ENCODE results near the gene SPDYE16. TPM values are rescaled to one million over a fixed set of nuclear protein-coding genes. Genes with fewer than 3 reads are reported as not detected.
"Not testable (repeated sequence)": the region's sequence is repeated elsewhere in the genome, so short reads cannot be mapped to it uniquely, and the experiment has no call there.

SPDYE16 gene
- total RNA-seq, 1 experiment from 2014 or later = 0.15 TPM

GRCh38 chr7:76549025-76549854, 6.1 kb upstream of the SPDYE16 start:
- peak; percentile 90 for DNase-seq (ENCODE audit: low spot score)

DNA sequence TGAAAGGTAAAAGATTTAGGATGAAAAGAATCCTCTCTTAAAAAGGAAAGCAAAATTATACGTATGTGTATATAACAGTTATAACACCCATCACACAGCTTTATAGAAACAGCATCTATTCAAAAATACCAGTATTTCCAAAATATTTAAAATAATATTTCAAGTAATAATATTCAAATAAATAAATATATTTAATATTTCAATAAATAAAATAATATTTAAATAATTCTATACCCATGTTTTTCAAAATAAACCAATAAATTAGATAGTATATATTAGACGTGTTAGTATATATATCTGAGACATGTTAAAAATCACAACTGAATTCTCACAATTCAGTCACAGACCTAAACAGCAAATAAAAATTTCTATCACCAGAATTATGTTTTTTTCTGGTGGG, 11.5 kb downstream of the SPDYE16 start:
- DNase-seq (ENCODE audit: low spot score) = not testable (repeated sequence)

GRCh38 chr7:76526183-76526582, 16.9 kb downstream of the SPDYE16 start:
- DNase-seq (ENCODE audit: low spot score) = not testable (repeated sequence)

GRCh38 chr7:76516932-76517331, 26.2 kb downstream of the SPDYE16 start:
- DNase-seq (ENCODE audit: low spot score) = not testable (repeated sequence)

DNA sequence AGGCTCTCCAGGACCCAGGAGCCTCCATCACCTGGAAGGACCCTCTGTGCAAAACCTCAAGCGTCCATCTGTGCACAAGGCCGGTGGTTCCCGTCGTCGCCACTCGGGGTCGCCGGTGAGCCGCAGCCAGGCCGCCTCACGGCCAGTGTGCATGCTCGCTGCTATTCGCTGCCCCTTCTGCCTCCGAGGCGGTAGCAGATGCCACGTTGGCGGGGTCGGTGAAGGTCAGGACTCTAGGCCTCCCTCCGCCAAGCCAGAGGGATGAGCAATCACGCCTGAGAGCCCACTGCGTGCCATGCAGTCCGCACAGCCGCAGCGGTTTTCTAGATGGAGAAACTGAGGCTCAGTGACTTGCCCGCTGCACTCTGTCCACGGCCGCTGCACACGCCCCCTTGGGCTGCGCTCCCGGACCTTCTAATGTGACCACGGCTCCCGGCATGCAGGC, 27.1 kb downstream of the SPDYE16 start:
- no peak for DNase-seq (ENCODE audit: low spot score)

- peak; percentile 0 for DNase-seq (ENCODE audit: low spot score)
Measured at GRCh38 chr7:76514926-76515771, 27.9 kb downstream of the SPDYE16 start.

- DNase-seq (ENCODE audit: low spot score) = peak; percentile 0
Measured at GRCh38 chr7:76513817-76514799, 29.0 kb downstream of the SPDYE16 start.

DNA sequence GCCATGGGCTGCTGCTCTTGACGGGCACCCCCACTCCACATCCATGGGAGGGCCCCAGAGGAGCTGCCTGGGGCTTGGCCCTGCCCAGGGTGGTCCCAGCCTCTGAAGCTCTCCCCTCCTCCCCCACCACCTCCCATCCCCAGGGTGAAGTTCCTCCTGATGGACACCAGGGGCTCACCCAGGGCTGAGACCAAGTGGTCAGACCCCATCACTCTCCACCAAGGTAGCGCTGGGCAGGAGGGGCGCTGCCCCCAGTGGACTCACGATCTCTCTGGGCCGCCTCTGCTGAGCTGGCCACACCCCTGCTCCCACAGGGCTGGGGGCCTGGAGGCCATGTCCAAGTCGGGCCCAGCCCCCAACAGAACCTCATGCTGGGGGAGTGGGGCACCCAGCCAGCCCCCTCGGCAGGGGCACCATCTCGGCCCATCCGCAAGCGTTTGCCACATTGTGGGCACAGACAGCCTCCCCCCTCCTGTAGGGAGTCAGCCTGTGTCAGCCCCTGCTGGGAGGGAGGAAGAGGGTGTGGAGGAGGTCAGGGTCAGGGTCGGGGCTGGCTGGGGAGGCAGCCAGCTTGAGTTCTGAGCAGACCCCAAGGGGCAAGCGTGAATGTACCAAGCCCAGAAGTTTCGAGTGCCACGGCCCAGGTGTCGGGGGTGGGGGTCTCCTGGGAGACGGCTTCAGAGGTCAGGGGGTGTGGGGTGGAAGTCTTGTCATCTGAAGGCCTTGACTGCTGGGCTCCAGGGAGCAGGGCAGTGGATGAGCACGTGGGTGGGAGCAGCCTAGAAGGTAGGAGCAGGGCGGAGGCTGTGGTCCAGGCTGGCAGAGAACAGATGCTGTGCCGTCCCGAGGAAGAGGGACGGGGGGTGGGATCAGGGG, 29.9 kb downstream of the SPDYE16 start:
- peak; percentile 31 for DNase-seq (ENCODE audit: low spot score)

DNA sequence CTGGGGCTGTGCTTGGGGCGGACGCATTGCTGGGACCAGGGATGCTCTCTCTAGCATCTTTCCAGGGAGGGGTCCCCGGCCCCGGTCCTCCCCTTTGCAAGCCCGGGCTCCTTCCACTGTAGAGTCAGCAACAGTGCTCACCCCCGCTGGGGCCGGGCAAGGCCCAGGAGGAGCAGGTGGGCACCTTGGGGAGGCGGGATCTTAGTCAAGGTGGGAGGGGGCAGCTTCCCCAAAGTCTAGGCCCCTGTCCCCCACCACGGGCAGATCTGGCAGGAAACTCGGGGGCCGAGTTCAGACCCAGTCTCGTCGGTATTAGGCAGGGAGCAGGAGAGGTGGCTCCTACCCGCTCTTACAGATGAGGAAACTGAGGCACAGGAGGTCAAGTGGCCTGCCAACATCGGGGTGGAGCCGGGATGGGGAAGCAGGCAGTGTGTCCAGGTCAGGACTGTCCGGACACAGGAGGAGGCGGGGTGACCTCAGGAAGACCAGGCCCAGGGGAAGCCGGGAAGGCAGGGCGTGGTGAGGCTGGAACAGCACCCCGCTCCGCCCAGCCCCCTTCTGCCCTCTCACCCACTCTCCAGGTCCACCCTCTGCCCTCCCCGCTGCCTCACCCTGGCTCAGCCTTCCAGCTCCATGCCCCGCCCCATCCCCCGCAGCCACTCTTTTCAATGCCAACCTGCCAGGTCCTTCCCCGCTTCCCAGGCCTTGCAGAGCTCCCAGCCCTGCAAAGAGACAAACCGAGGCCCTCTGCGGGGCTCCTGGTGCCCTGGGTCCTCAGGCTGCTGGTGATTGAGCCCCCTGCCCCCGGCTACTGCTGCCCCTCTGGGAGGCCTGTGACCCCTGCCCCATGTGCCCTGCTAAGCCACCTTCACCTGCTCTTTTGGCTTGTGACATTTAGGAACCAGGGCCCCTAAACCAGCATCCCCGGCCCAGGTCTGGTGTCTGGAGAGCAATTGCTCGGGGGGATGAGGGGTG, 30.9 kb downstream of the SPDYE16 start:
- peak; percentile 1 for DNase-seq (ENCODE audit: low spot score)

DNA sequence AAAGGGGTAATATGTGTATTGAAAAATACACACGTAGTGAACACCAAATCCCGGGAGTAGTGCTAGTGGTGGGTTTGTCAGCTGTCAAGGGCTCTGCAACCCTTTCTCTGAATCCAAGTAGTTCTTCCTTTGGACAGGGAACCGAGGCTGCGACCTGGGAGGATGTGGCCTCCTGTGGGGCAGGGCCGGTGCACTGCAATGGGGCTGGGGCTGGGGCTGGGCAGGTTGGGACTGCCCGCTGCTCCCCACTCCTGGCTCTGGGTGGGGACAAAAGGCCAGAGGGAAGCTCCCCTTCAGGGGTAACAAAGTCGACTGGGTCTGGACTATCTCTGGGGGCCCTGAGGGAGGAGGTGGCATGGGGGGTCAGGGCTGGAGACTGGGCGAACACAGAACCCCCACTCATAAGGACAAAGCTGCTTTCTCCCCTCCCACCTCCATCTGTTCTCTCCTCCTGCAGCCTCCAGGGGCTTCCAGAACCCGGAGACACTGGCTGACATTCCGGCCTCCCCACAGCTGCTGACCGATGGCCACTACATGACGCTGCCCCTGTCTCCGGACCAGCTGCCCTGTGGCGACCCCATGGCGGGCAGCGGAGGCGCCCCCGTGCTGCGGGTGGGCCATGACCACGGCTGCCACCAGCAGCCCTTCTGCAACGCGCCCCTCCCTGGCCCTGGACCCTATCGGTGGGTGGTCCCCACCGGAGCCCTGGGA, 31.7 kb downstream of the SPDYE16 start:
- not testable (repeated sequence) for DNase-seq (ENCODE audit: low spot score)

DNA sequence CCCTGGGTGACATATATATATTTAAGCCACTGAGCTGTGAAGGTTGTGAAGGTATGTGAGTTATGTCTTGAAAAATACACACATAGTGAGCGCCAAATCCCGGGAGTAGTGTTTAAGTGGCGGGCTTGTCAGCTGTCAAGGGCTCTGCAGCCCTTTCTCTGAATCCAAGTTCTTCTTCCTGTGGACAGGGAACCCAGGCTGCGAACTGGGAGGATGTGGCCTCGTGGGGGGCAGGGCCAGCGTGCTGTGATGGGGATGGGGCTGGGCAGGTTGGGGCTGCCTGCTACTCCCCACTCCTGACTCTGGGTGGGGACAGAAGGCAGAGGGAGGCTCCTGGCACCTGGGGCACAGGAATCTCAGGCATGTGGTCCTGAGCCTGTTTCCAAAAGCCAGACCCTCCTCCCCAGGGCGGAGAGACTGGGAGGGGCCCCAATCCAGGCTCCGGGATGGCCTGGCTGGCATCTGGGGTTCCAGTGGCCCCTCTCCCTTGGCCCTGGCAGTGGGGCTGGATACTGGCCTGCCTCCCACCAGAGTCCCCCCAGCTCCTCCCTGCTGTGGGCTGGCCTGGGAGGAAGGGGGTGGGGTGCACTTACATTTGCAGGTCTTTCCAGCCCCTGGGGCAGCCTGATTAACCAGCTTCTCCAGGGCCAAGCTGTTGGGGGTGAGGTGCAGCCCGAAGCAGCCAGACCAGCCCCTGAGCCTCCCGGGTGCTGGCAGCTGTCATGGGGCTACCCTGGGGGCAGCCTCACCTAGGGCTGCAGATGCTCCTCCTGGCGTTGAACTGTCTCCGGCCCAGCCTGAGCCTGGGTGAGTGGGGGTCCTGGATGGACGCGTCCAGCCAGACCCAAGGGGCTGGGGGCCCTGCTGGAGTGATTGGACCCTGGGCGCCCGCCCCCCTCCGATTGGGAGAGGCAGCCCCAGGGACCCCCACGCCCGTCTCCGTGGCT, 32.9 kb downstream of the SPDYE16 start, which contains the start of gene UPK3B:
Gene UPK3B (plus strand): TSS at position 622 of the 947 bp plus-strand sequence. CDS start 101 bp downstream, at position 723.
- peak; percentile 75 for DNase-seq (ENCODE audit: low spot score)

DNA sequence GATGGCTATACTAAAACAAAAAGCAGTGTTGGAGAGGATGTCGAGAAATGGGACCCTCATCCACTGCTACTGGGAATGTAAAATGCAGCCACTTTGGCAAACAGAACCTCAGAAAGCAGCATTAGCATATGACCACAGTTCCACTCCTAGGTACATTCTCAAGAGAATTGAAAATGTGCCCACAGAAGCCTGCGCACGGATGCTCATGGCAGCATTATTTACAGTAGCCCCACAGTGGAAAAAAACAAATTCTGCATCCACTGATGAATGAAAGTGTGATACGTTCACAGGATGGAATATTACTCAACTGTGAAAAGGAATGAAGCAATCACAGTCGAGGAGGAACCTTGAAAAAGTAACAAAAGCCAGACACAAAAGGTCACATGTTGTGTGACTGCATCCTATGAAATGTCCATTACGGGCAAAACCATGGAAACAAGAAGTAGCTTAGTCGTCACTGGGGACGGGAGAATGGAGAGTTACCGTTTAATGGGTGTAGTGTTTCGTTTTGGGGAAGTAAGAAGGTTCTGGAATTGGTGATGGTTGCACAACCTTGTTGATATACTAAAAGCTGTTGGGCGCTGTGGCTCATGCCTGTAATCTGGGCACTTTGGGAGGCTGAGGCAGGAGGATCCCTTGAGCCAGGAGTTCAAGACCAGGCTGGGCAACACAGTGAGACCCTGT, 35.2 kb downstream of the SPDYE16 start:
- DNase-seq (ENCODE audit: low spot score) = no peak

DNA sequence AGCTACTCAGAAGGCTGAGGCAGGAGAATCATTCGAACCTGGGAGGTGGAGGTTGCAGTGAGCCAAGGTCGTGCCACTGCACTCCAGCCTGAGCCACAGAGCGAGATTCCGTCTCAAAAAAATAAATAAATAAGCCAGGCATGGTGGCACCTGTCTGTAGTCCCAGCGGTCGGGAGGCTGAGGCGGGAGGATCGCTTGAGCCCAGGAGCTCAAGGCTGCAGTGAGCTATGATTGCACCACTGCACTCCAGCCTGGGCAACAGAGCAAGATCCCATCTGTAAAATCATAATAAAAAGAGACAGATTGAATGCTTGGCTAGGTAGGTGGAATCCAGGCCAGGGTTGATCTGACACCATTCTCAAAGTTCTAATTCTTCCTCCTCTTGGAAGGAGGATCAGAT, 36.5 kb downstream of the SPDYE16 start:
- not testable (repeated sequence) for DNase-seq (ENCODE audit: low spot score)

- no peak for DNase-seq (ENCODE audit: low spot score)
Measured at GRCh38 chr7:76506081-76506440, 37.0 kb downstream of the SPDYE16 start.

DNA sequence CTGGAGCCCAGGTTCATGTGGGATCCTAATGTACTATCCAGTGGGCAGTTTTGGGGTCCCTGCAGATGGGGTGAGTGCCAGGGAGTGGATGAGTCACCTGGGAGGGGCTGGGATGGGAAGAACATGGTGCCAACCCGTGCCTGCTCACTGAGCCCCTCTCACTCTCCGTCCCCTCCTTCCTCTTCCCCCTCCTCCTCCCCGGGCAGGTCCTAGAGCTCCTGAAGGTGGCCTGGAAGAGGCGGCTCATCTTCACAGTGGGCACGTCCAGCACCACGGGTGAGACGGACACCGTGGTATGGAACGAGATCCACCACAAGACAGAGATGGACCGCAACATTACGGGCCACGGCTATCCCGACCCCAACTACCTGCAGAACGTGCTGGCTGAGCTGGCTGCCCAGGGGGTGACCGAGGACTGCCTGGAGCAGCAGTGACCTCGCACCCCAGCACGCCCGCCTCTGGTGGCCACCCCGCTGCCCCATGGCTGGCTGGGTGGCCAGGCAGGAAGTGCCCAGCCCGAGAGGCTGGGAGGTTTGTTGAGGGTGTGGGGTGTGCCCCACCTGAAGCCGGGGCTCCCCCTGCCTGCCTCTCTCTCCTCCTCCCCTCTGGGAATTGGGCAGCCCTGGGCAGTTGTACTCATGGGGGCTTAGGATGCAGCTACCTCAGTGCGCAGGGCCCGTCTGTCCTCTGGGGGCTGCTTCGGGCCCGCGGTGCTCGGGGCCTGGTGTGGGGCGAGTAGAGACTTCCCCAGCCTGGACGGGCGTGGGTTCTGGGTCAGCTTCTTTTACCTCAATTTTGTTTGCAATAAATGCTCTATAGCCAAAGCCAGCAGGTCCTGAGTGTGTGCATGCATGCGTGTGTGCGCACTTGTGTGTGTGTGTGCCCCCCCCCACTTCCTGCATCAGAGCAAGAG, 37.7 kb downstream of the SPDYE16 start:
- no peak for DNase-seq (ENCODE audit: low spot score)

Data from HT-29 (cell line).